Uterus (tissue), 4 donors: Measurements from ENCODE around the gene TMEM74B. TPM values are rescaled to one million over a fixed set of nuclear protein-coding genes. Genes with fewer than 3 reads are reported as not detected.

Experiments used
- DNase-seq, 2 donors: peaks; one replicate each; pipeline ENCODE4 v3.0.0-alpha.2; 2019 to 2020
- H3K27ac ChIP-seq, 2 donors: fragments of 200-600 bp; sonication (generic); 1 replicate in 1 of 2; 2 replicates in 1 of 2; pipeline ENCODE4 v1.5.1; 2016 to 2018
- H3K27me3 ChIP-seq, 2 donors: fragments of 200-600 bp; sonication (generic); one replicate each; pipeline ENCODE4 v1.5.1; 2018 to 2019; ENCODE audit warnings: control low read depth in 1 of 2
- H3K36me3 ChIP-seq, 2 donors: fragments of 200-600 bp; sonication (generic); one replicate each; pipeline ENCODE4 v1.5.1; 2019; ENCODE audit warnings: control low read depth in 1 of 2
- H3K4me1 ChIP-seq, 2 donors: fragments of 200-600 bp; sonication (generic); one replicate each; pipeline ENCODE4 v1.5.1; 2018 to 2019; ENCODE audit warnings: control low read depth in 1 of 2
- H3K4me3 ChIP-seq, 2 donors: fragments of 200-600 bp; sonication (generic); 1 replicate in 1 of 2; 2 replicates in 1 of 2; pipeline ENCODE4 v1.5.1; 2018 to 2019; ENCODE audit warnings: mild to moderate bottlenecking in 1 of 2
- H3K9me3 ChIP-seq, 2 donors: fragments of 200-600 bp; sonication (generic); one replicate each; pipeline ENCODE4 v1.5.1; 2019; ENCODE audit warnings: control low read depth in 1 of 2
- POLR2A ChIP-seq, 2 donors: fragments of 450-650 bp; IDR thresholded peaks; one replicate each; pipeline ENCODE4 v1.6.1; 2016; ENCODE audit warnings: antibody characterized with exemption in 2 of 2, mild to moderate bottlenecking in 1 of 2, moderate library complexity in 1 of 2
- intact Hi-C: fragments of 100-400 bp; cut with DNase I; formaldehyde crosslinking; loops from one replicate; pipeline ENCODE4 v1.15.1; 2023; ENCODE audit warnings: low total_unique reads
- total RNA-seq, 4 donors: library from RNA; depleted of rRNA in 3 of 4; stranded (reverse); fragments of >200 nt in 3 of 4; gene quantifications; one replicate each; pipeline versions ENCODE4 v1.1.0 to v1.2.4, GENCODE V29; 2014 to 2023
- TF ChIP-seq, protein P1 (sequence below), 4 experiments: fragments of 200-600 bp in 2 of 4; fragments of 450-650 bp in 2 of 4; sonication (generic) in 2 of 4; IDR thresholded peaks; one replicate each; pipeline ENCODE4 v1.5.1; 2016 to 2019; ENCODE audit warnings: antibody characterized with exemption in 4 of 4, mild to moderate bottlenecking in 2 of 4, moderate library complexity in 1 of 4
- donor health status: DM: yes; HTN: yes; CAD: no.

The TMEM74B gene
- total RNA-seq, 4 donors from 2014 or later, result 0.49 to 2.0 (median 1.9) TPM; not detected in 1

DNA sequence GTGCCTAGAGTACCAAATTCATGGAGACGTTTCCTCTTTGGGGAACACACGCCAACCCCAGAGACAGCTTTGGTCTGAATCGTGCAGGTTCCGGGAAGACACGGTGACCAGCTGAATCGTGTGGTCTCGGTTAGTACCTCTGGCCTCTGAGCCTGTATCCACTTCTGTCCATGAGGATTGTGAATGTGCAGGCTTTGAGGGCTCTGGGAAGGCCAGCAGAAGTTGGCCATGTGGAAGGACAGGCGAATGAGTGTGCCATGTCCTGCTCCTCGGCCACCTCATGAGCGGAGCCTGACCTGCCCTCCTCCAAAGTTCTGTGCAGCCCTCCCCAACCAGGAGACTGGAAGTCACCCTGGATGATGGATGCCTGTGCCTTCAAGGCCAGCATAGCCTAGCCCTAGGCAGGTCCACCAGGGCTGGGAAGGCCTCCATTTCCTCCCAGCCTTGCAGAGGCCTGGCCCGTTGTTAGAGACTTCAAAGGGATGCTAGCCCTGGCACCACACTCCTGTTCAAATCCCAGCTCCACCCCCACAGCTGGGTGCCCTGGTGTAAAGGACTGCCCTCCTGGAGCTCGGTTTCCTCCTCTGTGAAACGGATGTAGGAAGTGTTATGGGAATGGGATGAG is 1.7 kb upstream of the TMEM74B start:
- TF ChIP-seq, protein P1, sequence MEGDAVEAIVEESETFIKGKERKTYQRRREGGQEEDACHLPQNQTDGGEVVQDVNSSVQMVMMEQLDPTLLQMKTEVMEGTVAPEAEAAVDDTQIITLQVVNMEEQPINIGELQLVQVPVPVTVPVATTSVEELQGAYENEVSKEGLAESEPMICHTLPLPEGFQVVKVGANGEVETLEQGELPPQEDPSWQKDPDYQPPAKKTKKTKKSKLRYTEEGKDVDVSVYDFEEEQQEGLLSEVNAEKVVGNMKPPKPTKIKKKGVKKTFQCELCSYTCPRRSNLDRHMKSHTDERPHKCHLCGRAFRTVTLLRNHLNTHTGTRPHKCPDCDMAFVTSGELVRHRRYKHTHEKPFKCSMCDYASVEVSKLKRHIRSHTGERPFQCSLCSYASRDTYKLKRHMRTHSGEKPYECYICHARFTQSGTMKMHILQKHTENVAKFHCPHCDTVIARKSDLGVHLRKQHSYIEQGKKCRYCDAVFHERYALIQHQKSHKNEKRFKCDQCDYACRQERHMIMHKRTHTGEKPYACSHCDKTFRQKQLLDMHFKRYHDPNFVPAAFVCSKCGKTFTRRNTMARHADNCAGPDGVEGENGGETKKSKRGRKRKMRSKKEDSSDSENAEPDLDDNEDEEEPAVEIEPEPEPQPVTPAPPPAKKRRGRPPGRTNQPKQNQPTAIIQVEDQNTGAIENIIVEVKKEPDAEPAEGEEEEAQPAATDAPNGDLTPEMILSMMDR (IDR thresholded peaks at IDR 0.05), result no peak
- peaks cover 0 to 11% of the 10 kb centered on the region in 2 donors for H3K4me1 ChIP-seq
- DNase-seq, result no peak
- H3K36me3 ChIP-seq, result no peaks in the 10 kb centered on the region
- no peak overlapping the region for H3K27ac ChIP-seq
- peaks cover 3% of the 10 kb centered on the region in 2 donors for H3K27me3 ChIP-seq
- H3K9me3 ChIP-seq, result no peaks in the 10 kb centered on the region
- H3K4me3 ChIP-seq, result no peak overlapping the region
- intact Hi-C loops, result no loop called here

DNA sequence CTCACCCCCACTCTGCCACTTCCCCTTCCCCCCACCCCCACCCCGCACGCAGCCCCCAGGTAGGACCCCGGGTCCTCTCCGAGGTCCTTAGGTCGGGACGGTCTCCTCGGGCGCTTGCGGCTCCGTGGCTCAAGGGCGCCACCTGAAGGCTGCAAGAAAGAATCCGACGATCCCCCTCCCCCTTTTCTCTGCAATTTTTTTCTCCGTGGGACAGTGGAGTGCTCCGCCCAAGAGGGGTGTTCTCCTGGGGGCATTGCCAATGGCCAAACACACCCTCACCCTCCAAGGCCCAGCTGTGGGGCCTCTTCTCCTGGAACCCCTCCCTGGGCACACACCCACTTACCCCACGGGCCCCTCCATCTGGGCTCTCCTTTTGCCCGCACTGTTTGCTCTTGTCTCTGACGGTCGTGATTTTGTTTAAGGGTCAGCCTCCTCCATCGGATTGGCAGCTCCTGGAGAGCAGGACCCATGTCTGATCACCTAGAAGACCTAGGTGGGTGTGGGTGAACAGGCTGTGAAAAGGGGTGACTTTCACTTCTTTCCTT is 1.1 kb upstream of the TMEM74B start:
- no peak for TF ChIP-seq POLR2A (IDR thresholded peaks at IDR 0.05)
- TF ChIP-seq, protein P1 (IDR thresholded peaks at IDR 0.05), result peak in 1 of 4 experiments; percentile 5
- H3K4me3 ChIP-seq, result peak overlapping the region; percentile 9 to 20
- H3K36me3 ChIP-seq, result no peaks in the 10 kb centered on the region
- no peak for DNase-seq
- peaks cover 3% of the 10 kb centered on the region in 2 donors for H3K27me3 ChIP-seq
- no peak overlapping the region for H3K27ac ChIP-seq
- intact Hi-C loops, result no loop called here
- H3K9me3 ChIP-seq, result no peaks in the 10 kb centered on the region
- peaks cover 0 to 11% of the 10 kb centered on the region in 2 donors for H3K4me1 ChIP-seq

DNA sequence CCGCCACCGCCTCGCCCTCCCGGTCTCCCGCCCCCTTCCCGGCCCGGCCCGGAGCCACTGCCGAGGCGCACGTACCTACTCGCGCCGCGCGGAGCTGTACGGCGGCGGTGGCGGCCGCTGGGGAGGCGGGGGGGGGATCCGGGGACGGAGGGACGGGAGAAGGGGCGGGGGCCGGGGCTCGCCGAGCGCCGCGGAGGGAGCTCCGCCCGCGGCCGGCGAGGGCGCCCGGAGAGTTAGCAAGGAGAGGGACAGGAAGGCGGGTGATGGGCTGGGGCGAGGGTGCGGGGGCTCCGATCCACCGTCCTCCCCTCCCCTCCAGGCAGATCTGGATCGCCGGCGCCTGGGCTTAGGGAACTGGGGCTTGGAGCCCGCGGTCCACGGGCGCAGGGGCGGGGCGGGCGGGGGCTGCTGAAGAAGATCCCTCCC is 548 bp upstream of the TMEM74B start:
- Histone ChIP-seq H3K4me3 (peak overlapping the region; percentile 9 to 20), H3K4me1 (peaks cover 0 to 11% of the 10 kb centered on the region in 2 donors), H3K9me3 (no peaks in the 10 kb centered on the region), H3K27me3 (peaks cover 3% of the 10 kb centered on the region in 2 donors), H3K36me3 (no peaks in the 10 kb centered on the region), H3K27ac (no peak overlapping the region)
- no peak for DNase-seq
- TF ChIP-seq POLR2A (IDR thresholded peaks at IDR 0.05), result no peak
- TF ChIP-seq, protein P1 (IDR thresholded peaks at IDR 0.05), result no peak
- intact Hi-C loops, result no loop called here

DNA sequence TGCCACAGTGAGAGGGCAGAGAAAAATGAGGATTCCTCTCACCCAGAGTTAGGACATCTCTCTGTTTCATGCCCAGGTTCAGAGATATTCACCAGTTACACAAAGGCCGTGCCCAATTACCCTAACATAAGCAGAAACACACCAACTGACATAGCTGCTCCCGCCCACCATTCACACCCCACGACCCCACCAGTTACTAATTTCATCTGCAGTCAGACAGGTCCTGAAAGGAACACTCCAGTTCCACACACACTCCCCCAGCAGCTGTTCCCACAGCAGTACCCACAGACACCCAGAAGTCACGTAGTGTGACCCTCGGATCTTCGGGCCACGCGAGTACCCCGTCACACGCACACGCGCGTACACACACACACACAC is 532 bp downstream of the TMEM74B start:
- TF ChIP-seq, protein P1 (IDR thresholded peaks at IDR 0.05), result no peak
- TF ChIP-seq POLR2A (IDR thresholded peaks at IDR 0.05), result no peak
- H3K36me3 ChIP-seq, result no peaks in the 10 kb centered on the region
- no peak for DNase-seq
- H3K27me3 ChIP-seq, result peaks cover 3% of the 10 kb centered on the region in 2 donors
- no peaks in the 10 kb centered on the region for H3K9me3 ChIP-seq
- intact Hi-C loops, result no loop called here
- H3K4me3 ChIP-seq, result no peak overlapping the region
- H3K4me1 ChIP-seq, result peaks cover 0 to 11% of the 10 kb centered on the region in 2 donors
- H3K27ac ChIP-seq, result no peak overlapping the region

DNA sequence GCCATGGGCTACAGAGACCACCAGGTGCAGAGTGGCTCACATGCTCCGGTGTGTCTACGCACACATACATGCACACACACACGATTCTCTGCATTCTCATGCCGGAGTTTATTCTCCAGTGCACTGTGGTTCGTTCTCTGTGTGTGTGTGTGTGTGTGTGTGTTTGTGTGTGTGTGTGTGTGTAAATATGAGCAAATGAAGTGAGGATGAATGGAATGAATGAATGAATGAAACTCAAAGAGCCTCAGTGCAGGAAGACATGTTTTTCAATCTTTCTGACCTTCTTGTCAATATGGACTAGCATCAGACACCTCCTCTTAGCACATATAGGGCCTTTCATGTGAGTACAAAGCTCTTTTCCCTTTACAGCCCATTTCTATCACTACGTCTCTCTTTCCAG is 1.6 kb downstream of the TMEM74B start:
- no peak for TF ChIP-seq POLR2A (IDR thresholded peaks at IDR 0.05)
- TF ChIP-seq, protein P1 (IDR thresholded peaks at IDR 0.05), result no peak
- peaks cover 3% of the 10 kb centered on the region in 2 donors for H3K27me3 ChIP-seq

More for the DNA sequence above, 1.6 kb downstream of the TMEM74B start:
- intact Hi-C loops, result no loop called here
- Histone ChIP-seq H3K36me3 (no peaks in the 10 kb centered on the region), H3K4me1 (peaks cover 0 to 11% of the 10 kb centered on the region in 2 donors), H3K27ac (no peak overlapping the region), H3K4me3 (no peak overlapping the region), H3K9me3 (no peaks in the 10 kb centered on the region)
- no peak for DNase-seq
